T-cell (primary cell): ENCODE data around the gene PKNOX1. TPM values are rescaled to one million over a fixed set of nuclear protein-coding genes. Genes with fewer than 3 reads are reported as not detected.
"Not testable (repeated sequence)": the region's sequence is repeated elsewhere in the genome, so short reads cannot be mapped to it uniquely, and the experiment has no call there.

Experiments used
- ATAC-seq, 4 experiments: fragments of 200-7000 bp in 3 of 4; fragments of 150-1000 bp in 1 of 4; cut with Tn5 transposase; replicated peaks in 1 of 4; 1 replicate in 3 of 4; 2 replicates in 1 of 4; pipeline ENCODE4 v1.10.0; 2021; ENCODE audit warnings: moderate library complexity in 3 of 4, mild to moderate bottlenecking in 2 of 4, moderate number of reproducible peaks in 1 of 4
- CTCF ChIA-PET, 2 donors: fragments of 300-600 bp; sonication (Branson Sonifier 250); formaldehyde crosslinking; loops; one replicate each; lab custom pipeline; 2022; ENCODE audit warnings: antibody characterized with exemption in 2 of 2; lab: Charles Lee
- POLR2A ChIA-PET, 2 donors: fragments of 300-600 bp; sonication (Branson Sonifier 250); formaldehyde crosslinking; loops; one replicate each; lab custom pipeline; 2022; ENCODE audit warnings: antibody characterized with exemption in 2 of 2; lab: Charles Lee
- DNase-seq, 35 experiments: peaks; one replicate each; pipeline versions ENCODE4 v3.0.0 to v3.0.0-alpha.2; 2013 to 2023
- H3K27ac ChIP-seq: one replicate; pipeline ENCODE4 v1.5.1; 2013; ENCODE audit warnings: low read length
- H3K27me3 ChIP-seq, 2 experiments: replicated peaks in 1 of 2; 1 replicate in 1 of 2; 2 replicates in 1 of 2; pipeline versions ENCODE4 v1.6.1 to v1.7.0; 2013; ENCODE audit warnings: low read length in 1 of 2, mixed read lengths in 1 of 2; ENCODE audit not compliant: control insufficient read depth in 2 of 2, insufficient read depth in 2 of 2; ENCODE audit errors: extremely low read depth in 1 of 2
- H3K36me3 ChIP-seq, 2 donors: 1 replicate in 1 of 2; 2 replicates in 1 of 2; pipeline versions ENCODE4 v1.6.1 to v1.7.0; 2013; ENCODE audit warnings: low read length in 1 of 2; ENCODE audit not compliant: control insufficient read depth in 2 of 2, insufficient read depth in 1 of 2; ENCODE audit errors: extremely low read depth in 1 of 2
- H3K4me1 ChIP-seq, 2 experiments: 1 replicate in 1 of 2; 2 replicates in 1 of 2; pipeline versions ENCODE4 v1.6.1 to v1.7.0; 2013; ENCODE audit warnings: low read length in 2 of 2, mixed read lengths in 1 of 2; ENCODE audit not compliant: insufficient read depth in 2 of 2, control insufficient read depth in 1 of 2; ENCODE audit errors: extremely low read depth in 1 of 2
- H3K4me3 ChIP-seq, 2 donors: 1 replicate in 1 of 2; 2 replicates in 1 of 2; pipeline versions ENCODE4 v1.5.1 to v1.7.0; 2013; ENCODE audit warnings: mild to moderate bottlenecking in 2 of 2, low read length in 1 of 2, moderate library complexity in 1 of 2; ENCODE audit not compliant: control insufficient read depth in 1 of 2; ENCODE audit errors: extremely low read depth in 1 of 2
- H3K9me3 ChIP-seq: 2 replicates; pipeline ENCODE4 v1.7.0; 2013
- H3K27ac Mint-ChIP-seq, 2 donors: one replicate each; pipeline ENCODE4 v1.8.0; 2020 to 2021; ENCODE audit warnings: mild to moderate bottlenecking in 2 of 2, mixed read lengths in 2 of 2
- H3K27me3 Mint-ChIP-seq, 2 donors: one replicate each; pipeline ENCODE4 v1.8.0; 2021 to 2022; ENCODE audit warnings: mixed read lengths in 2 of 2
- H3K36me3 Mint-ChIP-seq: one replicate; pipeline ENCODE4 v1.8.0; 2021; ENCODE audit warnings: mixed read lengths
- H3K4me1 Mint-ChIP-seq, 3 donors: one replicate each; pipeline ENCODE4 v1.8.0; 2020 to 2022; ENCODE audit warnings: mixed read lengths in 3 of 3, mild to moderate bottlenecking in 1 of 3
- H3K4me3 Mint-ChIP-seq, 3 donors: one replicate each; pipeline ENCODE4 v1.8.0; 2020 to 2022; ENCODE audit warnings: mild to moderate bottlenecking in 3 of 3, mixed read lengths in 3 of 3, moderate library complexity in 3 of 3
- H3K9me3 Mint-ChIP-seq, 3 donors: one replicate each; pipeline ENCODE4 v1.8.0; 2020 to 2022; ENCODE audit warnings: mixed read lengths in 3 of 3
- WGBS: methylation state at CpG from one replicate; pipeline ENCODE4 v1.1.5; 2013; ENCODE audit warnings: missing lambda C conversion rate; ENCODE audit not compliant: insufficient coverage; 5-methylcytosine and 5-hydroxymethylcytosine counted together
- total RNA-seq, 35 experiments: library from RNA in 6 of 35; stranded (reverse) in 6 of 35; fragments of 120-200 nt in 1 of 35; gene quantifications; one replicate each; pipeline versions ENCODE4 v1.2.1 to v1.2.4 and lab custom pipeline; 2013 to 2026

Gene PKNOX1
- total RNA-seq, 5 donors from 2014 or later (not counting 1 experiment from before 2014, with no cell fraction given): 14.4 to 21.7 (median 18.6) TPM

DNA sequence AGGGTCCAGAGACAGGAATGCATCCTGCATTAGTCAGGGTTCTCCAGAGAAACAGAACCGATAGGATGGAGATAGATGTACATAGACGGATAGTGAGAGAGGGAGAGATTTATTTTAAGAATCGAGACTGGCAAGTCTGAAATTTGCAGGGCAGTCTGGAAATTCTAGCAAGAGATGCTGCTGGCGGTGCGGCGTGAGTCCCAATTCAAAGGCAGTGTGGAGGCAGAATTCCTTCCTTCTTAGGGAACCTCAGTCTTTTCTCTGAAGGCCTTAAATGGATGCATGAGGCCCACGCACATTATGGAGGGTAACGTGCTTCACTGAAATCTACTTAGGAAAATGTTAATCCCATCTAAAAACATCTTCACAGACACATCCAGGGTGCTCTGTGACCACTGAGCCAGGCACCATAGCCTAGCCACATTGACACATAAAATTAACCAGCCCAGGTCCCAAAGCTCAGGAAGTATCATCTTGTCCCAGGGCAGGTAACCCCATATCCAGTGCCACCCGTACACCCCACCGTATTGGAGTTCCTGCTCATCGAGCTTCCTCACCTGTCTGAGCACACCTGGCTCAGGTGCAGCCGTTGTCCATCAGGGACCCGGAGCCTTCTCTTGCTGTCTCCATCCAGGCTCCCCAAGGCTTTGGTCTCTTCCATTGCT lies 9.7 kb upstream of the PKNOX1 start:
- ATAC-seq (no peak), DNase-seq (no peak)
- ChIA-PET CTCF (no interaction called here), POLR2A (no interaction called here)
- no peak overlapping the region for H3K27ac ChIP-seq
- Mint-ChIP-seq H3K36me3 (no peaks in the 10 kb centered on the region), H3K4me1 (no peaks in the 10 kb centered on the region), H3K9me3 (no peaks in the 10 kb centered on the region), H3K4me3 (no peak overlapping the region), H3K27ac (no peak overlapping the region), H3K27me3 (no peaks in the 10 kb centered on the region)
- no peaks in the 10 kb centered on the region for H3K4me1 ChIP-seq
- WGBS: 89% methylated on average over 12 of the region's 13 CpGs
- no peaks in the 10 kb centered on the region for H3K9me3 ChIP-seq
- H3K4me3 ChIP-seq: no peak overlapping the region
- H3K36me3 ChIP-seq: no peaks in the 10 kb centered on the region
- no peaks in the 10 kb centered on the region for H3K27me3 ChIP-seq

GRCh38 chr21:42965211-42965560 lies 9.2 kb upstream of the PKNOX1 start:
- ATAC-seq (no peak), DNase-seq (no peak)
- Mint-ChIP-seq H3K36me3 (no peaks in the 10 kb centered on the region), H3K4me3 (no peak overlapping the region), H3K4me1 (no peaks in the 10 kb centered on the region), H3K9me3 (no peaks in the 10 kb centered on the region), H3K27me3 (no peaks in the 10 kb centered on the region), H3K27ac (no peak overlapping the region)
- ChIA-PET POLR2A (no interaction called here), CTCF (no interaction called here)
- H3K27me3 ChIP-seq: no peaks in the 10 kb centered on the region
- H3K4me3 ChIP-seq: no peak overlapping the region
- H3K36me3 ChIP-seq: no peaks in the 10 kb centered on the region
- no peak overlapping the region for H3K27ac ChIP-seq
- H3K9me3 ChIP-seq: no peaks in the 10 kb centered on the region
- H3K4me1 ChIP-seq: no peaks in the 10 kb centered on the region
- 90% methylated on average over 3 of the region's 3 CpGs for WGBS

DNA sequence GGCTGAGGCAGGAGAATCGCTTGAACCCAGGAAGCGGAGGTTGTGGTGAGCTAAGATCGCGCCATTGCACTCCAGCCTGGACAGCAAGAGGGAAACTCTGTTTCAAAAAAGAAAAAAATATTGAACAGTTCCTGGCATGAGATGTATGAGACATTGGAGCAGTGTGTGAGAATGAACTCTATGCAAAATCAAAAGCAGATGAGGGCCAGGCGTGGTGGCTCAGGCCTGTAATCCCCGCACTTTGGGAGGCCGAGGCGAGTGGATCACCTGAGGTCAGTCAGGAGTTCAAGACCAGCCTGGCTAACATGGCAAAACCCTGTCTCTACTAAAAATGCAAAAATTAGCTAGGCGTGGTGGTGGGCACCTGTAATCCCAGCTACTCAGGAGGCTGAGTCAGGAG lies 6.7 kb upstream of the PKNOX1 start:
- H3K27ac Mint-ChIP-seq, H3K36me3 ChIP-seq, H3K4me3 ChIP-seq, H3K4me1 Mint-ChIP-seq, POLR2A ChIA-PET, H3K36me3 Mint-ChIP-seq, H3K27me3 Mint-ChIP-seq, CTCF ChIA-PET, H3K4me3 Mint-ChIP-seq, H3K27me3 ChIP-seq, H3K9me3 Mint-ChIP-seq, H3K27ac ChIP-seq, H3K4me1 ChIP-seq, ATAC-seq, H3K9me3 ChIP-seq, DNase-seq: not testable (repeated sequence)
- WGBS: 97% methylated on average over 9 of the region's 9 CpGs

GRCh38 chr21:42969193-42969600 lies 5.2 kb upstream of the PKNOX1 start:
- no peak overlapping the region for H3K27ac Mint-ChIP-seq
- no peaks in the 10 kb centered on the region for H3K36me3 Mint-ChIP-seq
- DNase-seq (no peak), ATAC-seq (no peak)
- no peak overlapping the region for H3K4me3 Mint-ChIP-seq
- H3K4me1 Mint-ChIP-seq: peaks cover 0 to 7% (median 4%) of the 10 kb centered on the region in 3 donors
- 76% methylated on average over 6 of the region's 6 CpGs for WGBS
- ChIA-PET CTCF (no interaction called here), POLR2A (no interaction called here)
- Histone ChIP-seq H3K4me3 (no peak overlapping the region), H3K27ac (no peak overlapping the region), H3K9me3 (no peaks in the 10 kb centered on the region), H3K4me1 (peaks cover 4 to 11% of the 10 kb centered on the region in 2 experiments), H3K36me3 (no peaks in the 10 kb centered on the region), H3K27me3 (no peaks in the 10 kb centered on the region)
- H3K9me3 Mint-ChIP-seq: no peaks in the 10 kb centered on the region
- H3K27me3 Mint-ChIP-seq: no peaks in the 10 kb centered on the region

- WGBS: no CpG with 5 or more reads among the region's 7 CpGs
These were observed 3.3 kb upstream of the PKNOX1 start for GRCh38 chr21:42970946-42971653.

DNA sequence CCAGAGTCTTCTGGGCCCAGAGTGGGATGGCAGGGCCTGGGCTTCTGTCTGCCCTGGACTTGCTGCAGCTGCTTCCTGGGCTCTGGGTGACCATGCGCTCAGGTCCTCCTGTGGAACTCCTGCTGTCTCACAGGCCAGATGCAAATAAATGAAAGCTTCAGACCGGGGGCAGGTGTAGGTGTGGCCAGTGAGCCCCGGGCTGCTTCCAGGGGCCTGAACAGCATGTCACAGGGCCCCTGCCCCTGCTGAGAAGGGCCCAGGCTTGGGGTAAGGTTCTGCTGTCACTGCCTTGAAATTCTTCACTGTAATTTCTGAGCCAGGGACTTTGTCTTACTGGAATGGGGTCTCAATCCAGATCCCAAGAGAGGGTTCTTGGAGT lies 2.5 kb upstream of the PKNOX1 start:
- no peak overlapping the region for H3K4me3 ChIP-seq
- ATAC-seq (no peak), DNase-seq (no peak)
- H3K4me1 Mint-ChIP-seq: peaks cover 12 to 19% (median 17%) of the 10 kb centered on the region in 3 donors
- H3K4me3 Mint-ChIP-seq: no peak overlapping the region
- no peaks in the 10 kb centered on the region for H3K36me3 ChIP-seq
- WGBS: 88% methylated on average over 3 of the region's 3 CpGs
- no peaks in the 10 kb centered on the region for H3K27me3 Mint-ChIP-seq
- H3K27ac Mint-ChIP-seq: no peak overlapping the region
- no peaks in the 10 kb centered on the region for H3K9me3 ChIP-seq
- H3K9me3 Mint-ChIP-seq: no peaks in the 10 kb centered on the region
- ChIA-PET POLR2A (no interaction called here), CTCF (no interaction called here)
- no peak overlapping the region for H3K27ac ChIP-seq
- no peaks in the 10 kb centered on the region for H3K27me3 ChIP-seq
- peaks cover 13 to 18% of the 10 kb centered on the region in 2 experiments for H3K4me1 ChIP-seq
- H3K36me3 Mint-ChIP-seq: no peaks in the 10 kb centered on the region

More at GRCh38 chr21:42970946-42971653, 3.3 kb upstream of the PKNOX1 start:
- H3K9me3 Mint-ChIP-seq: no peaks in the 10 kb centered on the region
- Histone ChIP-seq H3K27ac (no peak overlapping the region), H3K4me1 (peaks cover 12 to 18% of the 10 kb centered on the region in 2 experiments), H3K9me3 (no peaks in the 10 kb centered on the region), H3K27me3 (no peaks in the 10 kb centered on the region), H3K4me3 (no peak overlapping the region), H3K36me3 (no peaks in the 10 kb centered on the region)
- no peak for DNase-seq
- no peak for ATAC-seq
- CTCF ChIA-PET: no interaction called here
- POLR2A ChIA-PET: no interaction called here
- H3K4me3 Mint-ChIP-seq: no peak overlapping the region
- no peak overlapping the region for H3K27ac Mint-ChIP-seq
- H3K27me3 Mint-ChIP-seq: no peaks in the 10 kb centered on the region
- H3K36me3 Mint-ChIP-seq: no peaks in the 10 kb centered on the region
- peaks cover 6 to 11% (median 9%) of the 10 kb centered on the region in 3 donors for H3K4me1 Mint-ChIP-seq
